ENCODE measurements around the gene SYT17.

DNA sequence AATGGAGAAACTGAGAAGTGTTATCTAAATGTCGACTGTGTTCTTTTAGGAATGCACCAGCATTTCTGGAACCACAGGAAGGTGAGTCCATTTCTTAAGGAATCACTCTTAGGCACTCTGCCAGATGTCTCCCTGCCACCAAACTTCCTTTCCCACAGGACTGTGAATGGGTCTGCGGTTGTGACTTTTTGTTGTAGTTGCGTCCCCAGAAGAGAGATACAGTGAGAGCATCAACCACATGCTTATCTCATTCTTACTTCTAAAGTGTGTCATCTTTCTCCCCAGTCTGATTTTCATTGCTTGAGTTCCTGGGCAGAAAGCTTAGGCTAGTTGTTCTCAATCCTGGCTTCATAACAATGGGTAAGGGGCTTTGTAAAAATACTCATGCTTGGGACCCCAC lies 40.8 kb upstream of the SYT17 start:
- TF ChIP-seq CTCF (conservative IDR thresholded peaks at IDR 0.05) (no peak), ZFX (IDR thresholded peaks at IDR 0.05) (no peak)

All from C4-2B (cell line).